Measurements from ENCODE around the gene ELOVL1. TPM values are rescaled to one million over a fixed set of nuclear protein-coding genes. Genes with fewer than 3 reads are reported as not detected.
A peak's percentile ranks its signal among the peaks of the same experiment; 100 is the strongest.

ELOVL1 gene
- polyA plus RNA-seq, 2 of the 4 experiments (the other 2 are of a cell fraction): 105 to 124 TPM

DNA sequence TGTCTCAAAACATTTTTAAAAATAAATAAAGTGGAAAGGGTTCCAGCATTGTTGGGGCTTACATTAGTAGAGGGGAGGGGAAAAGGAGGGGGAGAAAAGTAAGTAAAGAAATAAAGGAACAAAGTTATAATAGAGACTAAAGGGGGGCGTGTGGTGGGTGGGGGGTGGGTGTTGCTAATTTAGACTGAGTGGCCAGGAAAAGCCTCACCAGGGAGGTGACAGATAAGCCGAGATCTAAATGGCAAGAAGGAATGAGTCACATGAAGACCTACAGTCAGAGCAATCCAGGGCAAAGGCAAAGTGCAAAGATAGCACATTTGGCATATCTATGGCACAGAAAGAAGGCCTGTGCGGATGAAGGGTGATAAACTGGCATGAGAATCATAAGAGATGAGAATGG is 22.7 kb downstream of the ELOVL1 start:
- DNase-seq (ENCODE audit: low read depth in 1 of 2, low spot score in 1 of 2): no peak
- POLR2A ChIA-PET: no interaction called here

DNA sequence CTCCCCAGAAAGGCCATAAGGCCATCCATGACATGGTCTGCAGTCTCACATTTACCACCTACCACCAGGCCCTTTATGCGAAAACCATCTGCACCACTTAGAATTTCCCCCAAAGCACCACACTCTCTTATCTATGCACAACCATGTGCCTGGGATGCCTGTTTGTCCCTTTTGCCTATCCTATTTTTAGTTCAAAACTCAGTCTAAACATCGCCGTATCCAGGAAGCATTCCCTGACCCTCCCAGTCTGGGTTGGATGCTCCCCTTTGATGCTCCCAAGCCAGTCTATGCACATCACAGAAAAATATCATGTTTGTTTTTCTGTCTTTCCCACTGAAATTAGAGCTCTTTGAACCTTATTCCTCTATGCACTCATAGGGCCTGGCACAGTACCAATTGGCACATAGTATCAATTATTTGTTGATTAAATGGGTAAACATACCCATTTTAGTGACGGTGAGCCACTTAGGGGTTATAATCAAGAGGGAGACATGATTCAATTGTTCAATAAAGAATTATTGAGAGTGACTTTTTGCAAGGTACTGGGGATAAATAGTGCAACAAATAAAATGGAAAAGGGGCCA is 23.5 kb downstream of the ELOVL1 start:
- peaks cover 3% of the 10 kb centered on the region; the same call in 1 of the 3 replicates for H3K4me1 ChIP-seq
- ChIA-PET CTCF (no interaction called here), POLR2A (no interaction called here)
- DNase-seq (ENCODE audit: low read depth in 1 of 2, low spot score in 1 of 2) (no peak), FAIRE-seq (no peak), ATAC-seq (no peak)
- H3K9me3 ChIP-seq: no peaks in the 10 kb centered on the region
- 91% methylated on average over 4 of the region's 4 CpGs for WGBS (ENCODE audit: missing lambda C conversion rate)
- H3K27ac ChIP-seq: no peak overlapping the region
- TF ChIP-seq FOSL2 (IDR thresholded peaks at IDR 0.05): no peak
- no peak for TF ChIP-seq FOSL2 (CRISPR knock-in tag; IDR thresholded peaks at IDR 0.05)
- no peak for TF ChIP-seq FOSB (CRISPR knock-in tag; IDR thresholded peaks at IDR 0.05)
- no peak for TF ChIP-seq GATA3 (IDR thresholded peaks at IDR 0.05; ENCODE audit: borderline replicate concordance)
- no peak for TF ChIP-seq FOXS1 (CRISPR knock-in tag; IDR thresholded peaks at IDR 0.05)
- no peak for TF ChIP-seq MAZ (IDR thresholded peaks at IDR 0.05; ENCODE audit: borderline replicate concordance, low read depth, low read length)
- no peak for TF ChIP-seq SMC3 (IDR thresholded peaks at IDR 0.05)
- no peak for TF ChIP-seq ZFP36 (IDR thresholded peaks at IDR 0.05; ENCODE audit: borderline replicate concordance, partially characterized antibody)
- TF ChIP-seq PHF8 (IDR thresholded peaks at IDR 0.05; ENCODE audit: borderline replicate concordance, low read depth): no peak
- TF ChIP-seq, protein P1, sequence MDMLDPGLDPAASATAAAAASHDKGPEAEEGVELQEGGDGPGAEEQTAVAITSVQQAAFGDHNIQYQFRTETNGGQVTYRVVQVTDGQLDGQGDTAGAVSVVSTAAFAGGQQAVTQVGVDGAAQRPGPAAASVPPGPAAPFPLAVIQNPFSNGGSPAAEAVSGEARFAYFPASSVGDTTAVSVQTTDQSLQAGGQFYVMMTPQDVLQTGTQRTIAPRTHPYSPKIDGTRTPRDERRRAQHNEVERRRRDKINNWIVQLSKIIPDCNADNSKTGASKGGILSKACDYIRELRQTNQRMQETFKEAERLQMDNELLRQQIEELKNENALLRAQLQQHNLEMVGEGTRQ (IDR thresholded peaks at IDR 0.05): no peak
- TF ChIP-seq ZSCAN20 (CRISPR knock-in tag; IDR thresholded peaks at IDR 0.05): no peak
- TF ChIP-seq ZC3H11A (IDR thresholded peaks at IDR 0.05): no peak
- TF ChIP-seq HOXB13 (CRISPR knock-in tag; IDR thresholded peaks at IDR 0.05; ENCODE audit: low read depth): no peak
- TF ChIP-seq TFCP2L1 (CRISPR knock-in tag; IDR thresholded peaks at IDR 0.05): no peak
- no peak for TF ChIP-seq CEBPB (IDR thresholded peaks at IDR 0.05)
- TF ChIP-seq, protein P2, sequence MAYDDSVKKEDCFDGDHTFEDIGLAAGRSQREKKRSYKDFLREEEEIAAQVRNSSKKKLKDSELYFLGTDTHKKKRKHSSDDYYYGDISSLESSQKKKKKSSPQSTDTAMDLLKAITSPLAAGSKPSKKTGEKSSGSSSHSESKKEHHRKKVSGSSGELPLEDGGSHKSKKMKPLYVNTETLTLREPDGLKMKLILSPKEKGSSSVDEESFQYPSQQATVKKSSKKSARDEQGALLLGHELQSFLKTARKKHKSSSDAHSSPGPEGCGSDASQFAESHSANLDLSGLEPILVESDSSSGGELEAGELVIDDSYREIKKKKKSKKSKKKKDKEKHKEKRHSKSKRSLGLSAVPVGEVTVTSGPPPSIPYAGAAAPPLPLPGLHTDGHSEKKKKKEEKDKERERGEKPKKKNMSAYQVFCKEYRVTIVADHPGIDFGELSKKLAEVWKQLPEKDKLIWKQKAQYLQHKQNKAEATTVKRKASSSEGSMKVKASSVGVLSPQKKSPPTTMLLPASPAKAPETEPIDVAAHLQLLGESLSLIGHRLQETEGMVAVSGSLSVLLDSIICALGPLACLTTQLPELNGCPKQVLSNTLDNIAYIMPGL (CRISPR knock-in tag; IDR thresholded peaks at IDR 0.05; ENCODE audit: borderline replicate concordance): no peak
- H3K4me2 ChIP-seq: no peak overlapping the region
- no peak overlapping the region for H3K4me3 ChIP-seq

More for the DNA sequence above, 22.7 kb downstream of the ELOVL1 start:
- H3K9me3 ChIP-seq: no peaks in the 10 kb centered on the region
- no peak overlapping the region for H3K4me3 ChIP-seq
- no peak overlapping the region for H3K4me2 ChIP-seq
- FAIRE-seq (no peak), ATAC-seq (no peak)
- TF ChIP-seq, protein P3, sequence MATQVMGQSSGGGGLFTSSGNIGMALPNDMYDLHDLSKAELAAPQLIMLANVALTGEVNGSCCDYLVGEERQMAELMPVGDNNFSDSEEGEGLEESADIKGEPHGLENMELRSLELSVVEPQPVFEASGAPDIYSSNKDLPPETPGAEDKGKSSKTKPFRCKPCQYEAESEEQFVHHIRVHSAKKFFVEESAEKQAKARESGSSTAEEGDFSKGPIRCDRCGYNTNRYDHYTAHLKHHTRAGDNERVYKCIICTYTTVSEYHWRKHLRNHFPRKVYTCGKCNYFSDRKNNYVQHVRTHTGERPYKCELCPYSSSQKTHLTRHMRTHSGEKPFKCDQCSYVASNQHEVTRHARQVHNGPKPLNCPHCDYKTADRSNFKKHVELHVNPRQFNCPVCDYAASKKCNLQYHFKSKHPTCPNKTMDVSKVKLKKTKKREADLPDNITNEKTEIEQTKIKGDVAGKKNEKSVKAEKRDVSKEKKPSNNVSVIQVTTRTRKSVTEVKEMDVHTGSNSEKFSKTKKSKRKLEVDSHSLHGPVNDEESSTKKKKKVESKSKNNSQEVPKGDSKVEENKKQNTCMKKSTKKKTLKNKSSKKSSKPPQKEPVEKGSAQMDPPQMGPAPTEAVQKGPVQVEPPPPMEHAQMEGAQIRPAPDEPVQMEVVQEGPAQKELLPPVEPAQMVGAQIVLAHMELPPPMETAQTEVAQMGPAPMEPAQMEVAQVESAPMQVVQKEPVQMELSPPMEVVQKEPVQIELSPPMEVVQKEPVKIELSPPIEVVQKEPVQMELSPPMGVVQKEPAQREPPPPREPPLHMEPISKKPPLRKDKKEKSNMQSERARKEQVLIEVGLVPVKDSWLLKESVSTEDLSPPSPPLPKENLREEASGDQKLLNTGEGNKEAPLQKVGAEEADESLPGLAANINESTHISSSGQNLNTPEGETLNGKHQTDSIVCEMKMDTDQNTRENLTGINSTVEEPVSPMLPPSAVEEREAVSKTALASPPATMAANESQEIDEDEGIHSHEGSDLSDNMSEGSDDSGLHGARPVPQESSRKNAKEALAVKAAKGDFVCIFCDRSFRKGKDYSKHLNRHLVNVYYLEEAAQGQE (IDR thresholded peaks at IDR 0.05): no peak
- TF ChIP-seq MAFK (IDR thresholded peaks at IDR 0.05; ENCODE audit: partially characterized antibody): peak; percentile 27
- CTCF ChIA-PET: no interaction called here
- no peak overlapping the region for H3K27ac ChIP-seq
- 37% methylated on average over 2 of the region's 3 CpGs for WGBS (ENCODE audit: missing lambda C conversion rate)
- peaks cover 9% of the 10 kb centered on the region; the same call in 2 of the 3 replicates for H3K4me1 ChIP-seq

DNA sequence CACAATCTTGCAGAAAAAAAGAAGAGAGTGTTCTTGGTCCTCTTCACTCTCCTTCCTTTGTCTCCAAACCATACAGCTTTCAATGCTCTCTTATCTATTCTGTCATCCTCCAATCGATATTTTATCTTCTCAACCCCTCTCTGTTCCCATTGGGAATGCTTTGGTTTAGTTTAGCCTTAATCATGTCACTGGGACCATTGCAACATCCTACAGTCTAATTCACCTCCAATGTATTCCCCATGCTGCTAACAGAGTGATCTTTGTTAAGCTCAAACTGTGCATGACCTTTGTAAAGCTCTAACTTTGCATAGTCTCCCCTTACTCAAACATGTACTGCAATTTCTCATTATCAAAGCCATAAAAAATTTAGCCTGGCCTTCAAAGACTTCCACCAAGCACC is 27.3 kb downstream of the ELOVL1 start:
- Histone ChIP-seq H3K27ac (no peak overlapping the region), H3K4me3 (no peak overlapping the region), H3K4me2 (no peak overlapping the region), H3K4me1 (no peaks in the 10 kb centered on the region), H3K9me3 (no peaks in the 10 kb centered on the region)
- no peak for TF ChIP-seq HDAC2 (IDR thresholded peaks at IDR 0.05)
- TF ChIP-seq, protein P4, sequence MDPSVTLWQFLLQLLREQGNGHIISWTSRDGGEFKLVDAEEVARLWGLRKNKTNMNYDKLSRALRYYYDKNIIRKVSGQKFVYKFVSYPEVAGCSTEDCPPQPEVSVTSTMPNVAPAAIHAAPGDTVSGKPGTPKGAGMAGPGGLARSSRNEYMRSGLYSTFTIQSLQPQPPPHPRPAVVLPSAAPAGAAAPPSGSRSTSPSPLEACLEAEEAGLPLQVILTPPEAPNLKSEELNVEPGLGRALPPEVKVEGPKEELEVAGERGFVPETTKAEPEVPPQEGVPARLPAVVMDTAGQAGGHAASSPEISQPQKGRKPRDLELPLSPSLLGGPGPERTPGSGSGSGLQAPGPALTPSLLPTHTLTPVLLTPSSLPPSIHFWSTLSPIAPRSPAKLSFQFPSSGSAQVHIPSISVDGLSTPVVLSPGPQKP (IDR thresholded peaks at IDR 0.05; ENCODE audit: low read depth, low read length): no peak
- 15% methylated on average over 1 of the region's 1 CpG for WGBS (ENCODE audit: missing lambda C conversion rate)
- no peak for FAIRE-seq
- ChIA-PET POLR2A (no interaction called here), CTCF (no interaction called here)
- ATAC-seq: no peak
- no peak for DNase-seq (ENCODE audit: low read depth in 1 of 2, low spot score in 1 of 2)

Measured in A549 (cell line).